CD4-positive, alpha-beta T cell treated with Interferon alpha-2 for 1 hour (primary cell): ENCODE data around the gene FREM1.

Source experiments
- DNase-seq, 2 donors: peaks; one replicate each; pipeline ENCODE4 v3.0.0-alpha.2; 2020 to 2022

The FREM1 gene

DNA sequence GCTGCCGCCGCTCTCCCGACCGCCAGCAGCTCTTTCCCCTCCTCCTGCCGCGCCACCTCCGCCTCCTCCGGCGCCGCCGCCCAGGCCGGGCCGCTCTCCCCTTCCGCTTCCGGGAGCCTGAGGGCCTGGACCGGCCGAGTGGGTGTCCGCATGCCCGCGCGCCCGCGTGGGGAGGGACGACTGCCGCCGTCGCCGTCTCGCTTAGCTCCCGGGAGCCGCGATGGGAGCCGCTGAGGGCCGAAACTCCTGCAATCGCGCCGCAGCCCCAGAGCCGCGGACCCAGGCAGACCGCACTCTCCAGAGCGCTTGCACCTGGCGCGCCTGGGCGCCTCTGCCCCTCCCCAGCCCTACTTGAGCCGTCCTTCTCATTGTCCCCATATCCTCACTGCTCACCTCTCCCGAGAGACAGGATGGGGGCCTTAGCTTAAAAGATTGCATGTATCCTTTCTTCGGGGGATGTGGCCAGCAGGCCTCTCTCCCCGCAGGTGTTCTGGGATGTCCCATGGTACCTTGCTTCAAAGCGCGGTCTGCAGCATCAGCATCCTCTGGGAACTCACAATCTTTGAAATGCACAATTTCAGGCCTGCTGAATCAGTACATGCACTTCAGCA is 216.9 kb downstream of the FREM1 start, which contains the start of gene ZDHHC21:
Gene ZDHHC21 (minus strand): TSS at position 182 of the 611 bp plus-strand sequence. CDS start 19,092 bp downstream, outside the sequence.
- peak; percentile 39 to 58 for DNase-seq

DNA sequence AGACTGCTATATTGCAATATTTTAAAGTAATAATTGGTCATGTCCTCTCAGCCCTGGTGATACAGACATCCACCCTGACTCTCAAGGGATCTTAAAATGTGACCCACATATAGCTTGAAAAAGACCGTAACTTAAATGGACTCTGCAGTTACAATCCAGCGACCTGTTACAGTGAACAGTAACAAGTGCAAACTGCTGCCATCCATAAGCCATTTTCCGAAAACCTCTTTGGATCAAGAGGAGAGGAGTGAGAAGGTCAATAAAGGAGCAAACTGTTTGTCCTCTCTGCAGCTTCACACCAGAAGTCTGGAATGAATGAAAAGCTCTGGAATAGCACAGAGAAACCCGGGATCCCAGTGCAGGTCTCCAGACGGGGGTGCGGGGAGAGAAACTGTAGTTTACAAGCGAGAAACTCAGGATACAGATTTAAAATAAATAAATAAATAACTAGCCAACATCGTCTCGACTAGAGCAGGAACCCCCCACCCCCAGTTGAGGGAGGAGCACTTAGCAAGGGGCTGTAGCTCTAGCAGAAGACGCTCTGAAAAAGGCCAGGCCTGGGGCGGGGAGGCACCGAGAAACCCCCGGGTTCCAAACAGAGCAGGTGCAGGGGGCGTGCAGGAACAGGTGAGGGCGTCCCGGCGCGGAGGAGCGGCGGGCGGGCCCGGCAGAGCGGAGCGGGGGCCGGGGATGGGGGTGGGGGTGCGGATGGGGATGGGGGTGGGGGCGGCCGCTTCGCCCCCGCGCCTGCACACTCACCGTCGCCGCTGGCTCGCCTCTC is 217.6 kb downstream of the FREM1 start:
- peak in 1 of 2 donors; percentile 5 for DNase-seq

DNA sequence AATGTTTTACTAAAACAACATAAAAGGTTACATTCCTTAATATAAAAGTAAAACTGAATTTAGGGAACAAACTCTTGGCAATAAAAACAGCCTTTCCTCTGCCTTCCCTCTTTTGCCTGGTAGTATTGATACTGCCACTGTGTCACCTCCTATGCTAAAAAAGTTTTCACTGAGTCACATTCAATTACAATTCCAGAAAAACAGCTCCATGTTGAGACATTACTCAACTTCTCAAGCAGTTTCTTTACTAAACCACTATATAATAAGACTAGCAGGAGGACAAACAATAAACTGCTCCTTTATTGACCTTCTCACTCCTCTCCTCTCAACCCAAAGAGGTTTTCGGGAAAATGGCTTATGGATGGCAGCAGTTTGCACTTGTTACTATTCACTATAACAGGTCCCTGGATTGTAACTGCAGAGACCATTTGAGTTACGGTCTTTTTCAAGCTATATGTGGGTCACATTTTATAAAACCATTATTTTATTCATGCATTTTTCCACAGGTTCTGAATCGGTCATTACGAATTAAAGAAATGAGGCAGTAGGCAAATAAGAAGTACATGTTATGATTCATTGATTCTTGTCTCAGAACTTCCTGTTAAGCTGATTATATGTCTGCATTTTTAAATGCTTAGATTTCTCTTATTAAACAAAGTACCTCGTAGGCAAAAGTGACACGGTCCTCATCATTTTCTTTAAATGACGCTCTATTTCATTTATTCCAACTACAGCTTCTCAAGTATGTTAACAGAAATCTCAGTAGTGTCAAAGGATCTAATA is 219.1 kb downstream of the FREM1 start:
- DNase-seq: no peak

DNA sequence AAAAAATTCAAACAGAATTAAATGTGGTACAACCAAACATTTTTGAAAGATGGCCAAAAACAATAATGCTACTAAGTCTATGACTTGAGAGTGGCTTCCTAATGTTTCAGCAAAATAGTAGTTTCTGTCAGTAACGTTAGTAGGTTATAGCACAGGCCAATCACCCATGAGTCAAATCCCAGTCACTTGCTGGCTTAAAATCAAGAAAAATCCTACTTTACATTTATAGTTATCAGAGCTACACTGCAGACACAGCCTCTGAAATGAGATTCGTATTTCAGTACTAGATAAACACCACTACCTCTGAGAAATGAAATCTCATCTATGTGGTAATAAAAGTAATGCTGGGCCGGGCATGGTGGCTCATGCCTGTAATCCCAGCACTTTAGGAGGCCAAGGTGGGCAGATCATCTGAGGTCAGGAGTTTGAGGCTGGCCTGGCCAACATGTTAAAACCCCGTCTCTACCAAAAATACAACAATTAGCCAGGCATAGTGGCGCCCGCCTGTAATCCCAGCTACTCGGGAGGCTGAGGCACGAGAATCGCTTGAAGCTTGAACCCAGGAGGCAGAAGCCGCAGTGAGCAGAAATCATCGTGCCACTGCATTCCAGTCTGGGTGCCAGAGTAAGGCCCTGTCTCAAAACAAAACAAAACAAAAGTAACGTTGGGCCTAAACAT is 223.0 kb downstream of the FREM1 start:
- DNase-seq: no peak

DNA sequence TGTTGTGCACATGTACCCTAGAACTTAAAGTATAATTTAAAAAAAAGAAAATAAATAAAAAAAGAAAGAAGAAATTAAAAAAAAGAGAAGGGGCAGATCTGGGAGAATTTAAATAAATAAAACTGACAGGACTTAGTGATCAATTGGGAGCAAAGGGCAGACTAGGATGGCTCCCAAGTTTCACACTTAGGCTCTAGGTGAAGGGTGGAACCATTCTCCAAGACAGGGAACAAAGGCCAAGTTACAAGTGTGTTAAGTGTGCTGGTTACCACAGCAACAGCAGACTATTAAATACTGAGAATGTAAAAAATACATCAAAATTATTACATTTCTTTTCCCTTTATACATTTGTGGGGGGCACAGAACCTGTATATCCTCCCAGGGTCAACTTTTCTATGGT is 224.1 kb downstream of the FREM1 start:
- DNase-seq: no peak
